Omental fat pad (tissue), 4 donors: ENCODE data around the gene TFPI. TPM values are rescaled to one million over a fixed set of nuclear protein-coding genes. Genes with fewer than 3 reads are reported as not detected.
"Not testable (repeated sequence)": the region's sequence is repeated elsewhere in the genome, so short reads cannot be mapped to it uniquely, and the experiment has no call there.

Source experiments
- ATAC-seq: fragments of 150-250 bp; one replicate; pipeline ENCODE4 v1.9.1; 2016; ENCODE audit warnings: mild to moderate bottlenecking, moderate library complexity; ENCODE audit not compliant: low FRiP score
- DNase-seq: peaks from one replicate; pipeline ENCODE4 v3.0.0-alpha.2; 2019; ENCODE audit warnings: low spot score
- total RNA-seq, 4 donors: library from RNA; depleted of rRNA; stranded (reverse); fragments of >200 nt; gene quantifications; one replicate each; pipeline ENCODE4 v1.1.0, GENCODE V29; 2016
- TF ChIP-seq, protein P1 (sequence below), 3 donors: fragments of 450-650 bp; IDR thresholded peaks; one replicate each; pipeline ENCODE4 v1.5.1; 2016 to 2017; ENCODE audit warnings: antibody characterized with exemption in 3 of 3, mild to moderate bottlenecking in 3 of 3, moderate library complexity in 2 of 3

The TFPI gene
- total RNA-seq, 4 donors from 2014 or later: 73.6 to 223 (median 83.3) TPM

DNA sequence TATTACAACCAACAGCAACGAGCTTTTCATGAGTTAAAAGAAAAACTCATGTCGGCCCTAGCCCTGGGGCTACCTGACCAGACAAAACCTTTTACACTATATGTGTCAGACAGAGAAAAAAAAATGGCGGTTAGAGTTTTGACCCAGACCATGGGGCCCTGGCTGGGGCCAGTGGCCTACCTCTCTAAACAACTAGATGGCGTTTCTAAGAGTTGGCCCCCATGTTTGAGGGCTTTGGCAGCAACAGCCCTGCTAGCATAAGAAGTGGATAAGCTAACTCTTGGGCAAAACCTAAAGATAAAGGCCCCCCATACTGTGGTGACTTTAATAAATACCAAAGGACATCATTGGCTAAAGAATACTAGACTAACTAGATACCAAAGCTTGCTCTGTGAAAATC, 39.3 kb downstream of the TFPI start:
- TF ChIP-seq, protein P1, sequence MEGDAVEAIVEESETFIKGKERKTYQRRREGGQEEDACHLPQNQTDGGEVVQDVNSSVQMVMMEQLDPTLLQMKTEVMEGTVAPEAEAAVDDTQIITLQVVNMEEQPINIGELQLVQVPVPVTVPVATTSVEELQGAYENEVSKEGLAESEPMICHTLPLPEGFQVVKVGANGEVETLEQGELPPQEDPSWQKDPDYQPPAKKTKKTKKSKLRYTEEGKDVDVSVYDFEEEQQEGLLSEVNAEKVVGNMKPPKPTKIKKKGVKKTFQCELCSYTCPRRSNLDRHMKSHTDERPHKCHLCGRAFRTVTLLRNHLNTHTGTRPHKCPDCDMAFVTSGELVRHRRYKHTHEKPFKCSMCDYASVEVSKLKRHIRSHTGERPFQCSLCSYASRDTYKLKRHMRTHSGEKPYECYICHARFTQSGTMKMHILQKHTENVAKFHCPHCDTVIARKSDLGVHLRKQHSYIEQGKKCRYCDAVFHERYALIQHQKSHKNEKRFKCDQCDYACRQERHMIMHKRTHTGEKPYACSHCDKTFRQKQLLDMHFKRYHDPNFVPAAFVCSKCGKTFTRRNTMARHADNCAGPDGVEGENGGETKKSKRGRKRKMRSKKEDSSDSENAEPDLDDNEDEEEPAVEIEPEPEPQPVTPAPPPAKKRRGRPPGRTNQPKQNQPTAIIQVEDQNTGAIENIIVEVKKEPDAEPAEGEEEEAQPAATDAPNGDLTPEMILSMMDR (IDR thresholded peaks at IDR 0.05): no peak
- no peak for ATAC-seq
- no peak for DNase-seq

DNA sequence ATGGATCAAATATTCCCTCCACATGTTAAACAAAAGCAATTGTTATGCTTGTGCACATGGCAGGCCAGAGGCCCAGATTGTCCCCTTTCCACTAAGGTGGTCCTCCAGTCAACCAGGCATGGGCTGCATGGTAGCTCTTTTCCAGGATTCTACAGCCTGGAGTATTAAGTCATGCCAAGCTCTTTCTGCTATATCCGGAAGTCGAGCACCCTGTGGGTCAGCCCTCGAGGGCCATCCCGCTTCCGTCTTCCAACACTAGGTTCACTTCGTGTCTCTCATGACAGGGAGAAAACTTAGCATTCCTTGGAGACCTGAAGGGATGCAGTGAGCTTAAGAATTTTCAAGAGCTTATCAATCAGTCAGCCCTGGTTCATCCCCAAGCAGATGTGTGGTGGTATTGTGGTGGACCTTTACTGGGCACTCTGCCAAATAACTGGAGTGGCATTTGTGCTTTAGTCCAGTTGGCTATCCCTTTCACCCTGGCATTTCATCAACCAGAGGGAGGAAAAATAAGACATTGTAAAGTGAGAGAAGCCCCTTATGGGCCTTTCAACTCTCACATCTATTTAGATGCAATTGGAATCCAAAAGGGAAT, 39.9 kb downstream of the TFPI start:
- not testable (repeated sequence) for ATAC-seq, DNase-seq

DNA sequence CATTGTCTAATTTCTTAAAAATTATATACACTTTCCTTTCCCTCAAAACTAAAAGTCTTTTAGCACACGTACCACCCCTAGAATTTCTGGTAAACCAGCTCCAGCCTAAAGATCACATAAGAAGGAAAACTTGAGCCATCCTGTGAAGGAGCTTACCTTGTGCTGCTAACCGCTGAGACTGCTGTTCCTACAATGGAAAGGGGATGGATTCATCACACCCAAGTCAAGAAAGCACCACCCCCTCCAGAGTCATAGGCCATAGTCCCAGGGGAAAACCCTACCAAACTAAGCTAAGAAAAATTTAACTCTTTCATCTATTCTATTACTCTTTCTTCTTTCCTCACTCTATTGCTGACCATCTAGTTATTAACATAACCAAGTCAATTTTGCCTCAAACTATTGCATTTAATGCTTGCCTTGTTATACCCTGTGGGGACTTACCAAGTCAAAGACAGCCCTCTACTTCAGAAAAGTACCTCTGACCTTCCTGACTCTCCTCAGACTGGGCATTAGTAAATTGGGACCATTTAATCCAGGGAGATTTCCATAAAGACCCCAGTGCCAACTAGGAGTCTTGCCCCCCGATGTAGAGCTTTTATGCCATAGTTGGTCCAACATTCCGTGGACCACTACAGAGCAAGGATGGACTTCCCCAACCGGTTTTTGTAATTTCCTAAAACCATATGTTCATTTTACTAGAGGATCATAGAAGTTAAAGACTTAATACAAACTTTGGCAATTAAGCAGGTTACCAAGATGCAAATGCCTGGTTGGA, 40.6 kb downstream of the TFPI start:
- not testable (repeated sequence) for ATAC-seq, DNase-seq

DNA sequence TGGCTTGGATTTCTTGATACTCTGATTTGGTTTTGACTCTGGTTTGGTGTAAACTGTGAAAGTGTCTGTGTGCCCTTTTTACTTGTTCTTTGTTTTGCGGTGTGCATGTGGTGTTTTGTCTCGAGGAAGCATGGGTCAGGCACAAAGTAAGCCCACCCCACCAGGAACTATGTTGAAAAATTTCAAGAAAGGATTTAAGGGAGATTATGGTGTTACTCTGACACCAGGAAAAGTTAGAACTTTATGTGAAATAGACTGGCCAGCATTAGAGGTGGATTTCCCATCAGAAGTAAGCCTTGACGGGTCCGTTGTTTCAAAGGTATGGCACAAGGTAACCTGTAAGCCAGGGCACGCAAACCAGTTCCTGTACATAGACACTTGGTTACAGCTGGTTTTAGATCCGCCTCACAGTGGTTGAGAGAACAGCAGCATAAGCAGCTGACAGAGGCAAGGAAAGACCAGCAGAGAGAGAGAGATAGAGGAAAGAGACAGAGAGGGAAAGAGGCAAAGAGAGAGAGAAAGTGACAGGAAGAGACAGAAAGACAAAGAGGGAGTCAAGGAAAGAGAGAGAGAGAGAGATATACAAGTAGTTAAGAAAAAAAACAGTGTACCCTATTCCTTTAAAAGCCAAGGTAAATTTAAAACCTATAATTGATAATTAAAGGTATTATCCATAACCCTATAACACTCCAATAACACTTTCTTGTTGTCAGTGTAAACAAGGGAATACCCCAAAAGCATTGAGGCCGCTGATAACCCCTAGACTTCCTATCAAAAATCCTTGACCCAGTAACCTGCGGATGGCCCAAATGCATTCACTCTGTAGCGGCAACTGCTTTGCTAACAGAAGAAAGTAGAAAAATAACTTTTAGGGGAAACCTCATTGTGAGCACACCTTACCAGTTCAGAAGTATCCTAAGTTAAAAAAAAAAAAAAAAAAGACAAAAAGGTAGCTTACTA, 42.6 kb downstream of the TFPI start:
- DNase-seq: no peak
- TF ChIP-seq, protein P1 (IDR thresholded peaks at IDR 0.05): no peak
- ATAC-seq: no peak

DNA sequence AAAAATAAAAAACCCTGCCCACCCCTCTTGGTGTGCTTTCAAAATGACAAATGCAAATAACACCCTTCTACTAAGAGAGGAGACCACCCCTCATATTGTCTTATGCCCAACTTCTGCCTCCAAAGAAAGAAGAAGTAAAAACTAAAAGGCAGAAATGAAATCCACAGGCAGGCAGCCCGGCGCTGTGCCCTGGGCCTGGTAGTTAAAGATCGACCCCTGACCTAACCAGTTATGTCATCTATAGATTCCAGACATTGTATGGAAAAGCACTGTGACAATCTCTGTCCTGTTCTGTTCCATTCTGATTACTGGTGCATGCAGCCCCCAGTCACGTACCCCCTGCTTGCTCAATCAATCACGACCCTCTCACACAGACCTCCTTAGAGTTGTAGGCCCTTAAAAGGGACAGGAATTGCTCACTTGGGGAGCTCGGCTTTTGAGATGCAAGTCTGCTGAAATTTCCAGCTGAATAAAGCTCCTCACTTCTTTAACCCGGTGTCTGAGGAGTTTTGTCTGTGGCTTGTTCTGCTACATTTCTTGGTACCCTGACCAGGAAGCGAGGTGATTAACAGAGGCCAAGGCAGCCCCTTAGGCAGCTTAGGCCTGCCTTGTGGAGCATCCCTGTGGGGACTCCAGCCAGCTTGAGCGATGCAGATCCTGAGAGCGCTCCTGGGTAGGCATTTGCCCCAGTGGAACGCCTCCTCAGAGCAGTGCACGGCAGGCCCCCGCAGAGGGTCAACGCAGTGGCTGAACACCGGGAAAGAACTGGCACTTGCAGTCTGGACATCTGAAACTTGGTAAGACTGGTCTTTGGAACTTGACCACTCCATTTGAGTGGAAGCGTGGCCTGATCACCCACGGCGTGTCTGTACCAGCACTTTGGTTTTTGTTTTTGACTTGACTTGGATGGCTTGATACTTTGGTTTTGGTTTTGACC, 43.5 kb downstream of the TFPI start:
- not testable (repeated sequence) for ATAC-seq, DNase-seq

DNA sequence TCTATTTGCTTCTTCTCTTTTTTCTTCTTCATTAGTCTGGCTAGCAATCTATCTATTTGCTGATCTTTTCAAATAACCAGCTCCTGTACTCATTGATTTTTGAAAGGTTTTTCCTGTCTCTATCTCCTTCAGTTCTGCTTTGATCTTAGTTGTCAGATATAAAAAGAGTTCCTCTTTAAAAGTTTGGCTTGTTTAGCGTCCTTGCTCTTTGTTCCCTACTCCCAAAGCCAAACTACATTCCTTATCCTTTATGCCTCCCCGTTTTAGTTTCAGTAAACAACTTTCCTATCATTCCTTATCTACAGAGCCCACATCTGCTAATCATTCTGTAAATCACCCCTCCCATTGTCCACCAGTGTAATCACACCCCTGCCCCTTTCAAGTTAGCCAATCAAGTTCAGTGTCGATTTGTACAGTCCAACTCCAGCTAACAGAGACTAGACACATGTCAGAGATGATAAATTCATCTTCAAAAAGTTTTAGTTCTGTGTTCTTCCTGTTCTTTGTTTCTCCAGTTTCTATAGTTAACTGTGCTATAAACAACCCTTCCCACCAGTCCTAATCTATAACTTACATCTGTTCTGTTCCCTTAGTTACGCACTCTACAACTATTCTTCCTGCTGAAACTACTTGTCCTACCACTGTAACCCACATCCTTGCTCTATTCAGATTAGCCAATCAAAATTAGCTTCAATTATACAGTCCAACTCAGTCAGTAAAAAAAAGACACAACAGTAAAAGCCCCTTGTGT, 44.4 kb downstream of the TFPI start:
- TF ChIP-seq, protein P1 (IDR thresholded peaks at IDR 0.05): no peak
- DNase-seq: no peak
- ATAC-seq: no peak

DNA sequence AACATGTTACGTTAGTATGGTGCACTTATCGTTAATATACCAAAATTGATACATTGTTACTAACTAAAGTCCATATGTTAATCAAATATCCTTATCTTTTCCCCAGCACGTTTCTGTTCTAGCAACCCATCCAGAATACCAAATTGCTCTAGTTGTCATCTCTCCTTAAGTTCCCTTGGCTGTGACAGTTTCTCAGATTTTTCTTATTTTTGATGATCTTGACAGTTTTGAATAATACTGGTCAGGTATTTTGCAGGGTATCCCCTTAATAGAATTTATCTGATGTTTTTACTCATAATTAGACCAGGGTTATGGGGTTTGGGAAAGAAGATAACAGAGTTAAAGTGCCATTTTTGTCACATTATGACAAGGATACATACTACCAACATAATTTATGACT, 47.8 kb downstream of the TFPI start:
- DNase-seq (no peak), ATAC-seq (no peak)
- TF ChIP-seq, protein P1 (IDR thresholded peaks at IDR 0.05): no peak
